ENCODE data around the gene C14orf39.

The C14orf39 gene, protein sequence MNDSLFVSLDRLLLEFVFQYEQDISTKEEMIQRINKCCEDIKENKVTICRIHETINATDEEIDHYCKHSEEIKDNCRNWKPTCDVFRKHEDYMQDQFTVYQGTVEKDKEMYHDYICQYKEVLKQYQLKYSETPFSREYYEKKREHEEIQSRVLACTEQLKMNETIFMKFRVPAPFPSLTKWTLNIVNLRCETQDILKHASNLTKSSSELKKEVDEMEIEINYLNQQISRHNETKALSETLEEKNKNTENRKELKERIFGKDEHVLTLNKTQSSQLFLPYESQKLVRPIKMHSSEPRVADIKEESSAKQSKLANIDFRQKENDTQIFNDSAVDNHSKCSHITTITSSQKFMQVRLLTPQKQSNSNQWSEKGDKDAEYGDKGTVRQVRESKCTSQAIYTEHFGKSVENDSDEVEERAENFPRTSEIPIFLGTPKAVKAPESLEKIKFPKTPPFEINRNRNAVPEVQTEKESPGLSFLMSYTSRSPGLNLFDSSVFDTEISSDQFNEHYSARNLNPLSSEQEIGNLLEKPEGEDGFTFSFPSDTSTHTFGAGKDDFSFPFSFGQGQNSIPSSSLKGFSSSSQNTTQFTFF

DNA sequence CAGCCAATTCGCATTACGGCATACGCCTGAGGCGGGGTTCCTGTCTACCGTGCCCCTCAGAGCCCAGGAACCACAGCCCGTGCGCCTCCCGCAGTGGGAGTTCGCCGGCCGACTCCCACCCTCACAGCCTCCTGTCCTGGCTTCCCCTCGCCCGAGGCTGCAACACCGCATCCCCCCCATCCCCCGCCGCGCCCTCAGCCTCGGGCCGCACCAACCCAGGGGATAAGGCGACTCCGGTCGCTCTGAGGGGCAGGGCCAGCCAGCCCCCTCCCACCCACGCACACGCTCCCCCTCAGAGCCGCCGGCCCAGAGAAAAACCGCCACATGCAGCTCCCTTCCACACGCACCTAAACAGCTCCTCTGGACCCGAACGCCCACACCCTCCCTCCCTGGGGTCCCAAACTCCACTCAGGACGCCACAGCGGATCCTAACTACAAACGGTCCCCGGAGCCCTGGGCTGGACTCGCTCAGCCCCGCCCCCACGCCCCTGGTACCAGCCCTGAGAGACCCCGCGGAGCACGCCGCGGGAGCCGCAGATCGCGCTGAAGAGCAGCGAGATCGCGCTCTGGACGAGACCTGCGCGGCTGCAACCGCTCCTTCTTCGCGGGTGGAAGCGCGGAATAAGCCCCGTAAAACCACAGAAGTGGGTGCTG is at the start of gene C14orf39:
Gene C14orf39 (minus strand): TSS at position 466 of the 654 bp plus-strand sequence. CDS start 985 bp downstream, outside the sequence.
- DNase-seq: no peak

DNA sequence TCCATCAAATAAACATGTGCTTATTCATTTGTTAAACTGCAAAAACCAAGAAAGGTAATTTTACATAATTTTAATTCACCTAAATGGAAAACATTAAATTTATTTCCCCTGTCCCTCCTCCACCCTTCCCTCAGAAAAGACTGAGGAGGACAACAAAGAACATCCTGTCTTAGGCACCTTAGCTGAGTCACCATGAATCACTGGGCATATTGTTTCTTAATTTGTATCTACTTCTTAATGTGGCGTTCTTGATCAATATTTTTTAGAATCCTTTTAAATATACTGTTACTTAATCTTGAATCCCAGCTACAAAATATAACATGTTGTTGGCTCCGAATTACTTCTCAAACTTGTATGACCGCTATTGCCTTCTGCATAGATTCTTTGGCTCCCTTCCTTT is 46.6 kb upstream of the C14orf39 start:
- DNase-seq: no peak

DNA sequence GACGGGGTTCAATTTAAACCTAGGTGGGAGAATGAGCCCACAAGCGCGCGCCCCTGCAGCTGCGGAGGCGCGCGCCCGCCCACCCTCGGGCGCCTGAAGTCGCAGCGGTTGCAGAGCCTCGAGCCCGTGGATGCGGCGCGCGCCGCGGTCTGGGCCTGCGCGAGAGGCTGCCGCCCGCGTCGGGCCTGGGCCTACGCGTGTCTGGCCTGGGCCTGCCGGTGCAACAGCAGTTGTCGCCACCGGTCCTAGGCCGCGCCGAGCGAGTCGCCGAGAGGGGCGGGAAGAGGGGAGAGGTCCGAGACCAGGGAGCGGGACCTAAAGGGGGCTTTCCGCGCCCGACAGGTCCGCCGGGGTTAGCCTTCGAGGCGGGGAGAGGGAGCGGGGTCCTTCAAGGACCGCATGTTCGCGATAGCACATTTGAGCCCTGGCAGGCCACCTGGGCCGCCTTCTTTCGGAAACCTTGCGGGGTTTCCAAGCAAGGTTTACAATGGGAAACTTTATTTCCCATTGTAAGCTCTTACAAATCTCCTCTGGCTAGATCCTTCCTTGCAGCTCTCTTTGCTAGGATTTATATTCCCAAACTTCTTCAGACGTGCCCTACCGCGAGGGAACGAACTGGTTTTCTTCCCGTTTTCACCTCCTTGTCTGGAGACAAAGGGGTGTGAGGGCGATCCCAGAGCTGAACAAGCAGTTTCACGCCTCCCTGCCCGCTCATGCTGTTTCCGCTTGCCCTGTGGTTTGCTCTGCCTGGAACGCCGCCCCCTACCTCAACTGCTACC is 29.8 kb upstream of the C14orf39 start:
- no peak for DNase-seq

DNA sequence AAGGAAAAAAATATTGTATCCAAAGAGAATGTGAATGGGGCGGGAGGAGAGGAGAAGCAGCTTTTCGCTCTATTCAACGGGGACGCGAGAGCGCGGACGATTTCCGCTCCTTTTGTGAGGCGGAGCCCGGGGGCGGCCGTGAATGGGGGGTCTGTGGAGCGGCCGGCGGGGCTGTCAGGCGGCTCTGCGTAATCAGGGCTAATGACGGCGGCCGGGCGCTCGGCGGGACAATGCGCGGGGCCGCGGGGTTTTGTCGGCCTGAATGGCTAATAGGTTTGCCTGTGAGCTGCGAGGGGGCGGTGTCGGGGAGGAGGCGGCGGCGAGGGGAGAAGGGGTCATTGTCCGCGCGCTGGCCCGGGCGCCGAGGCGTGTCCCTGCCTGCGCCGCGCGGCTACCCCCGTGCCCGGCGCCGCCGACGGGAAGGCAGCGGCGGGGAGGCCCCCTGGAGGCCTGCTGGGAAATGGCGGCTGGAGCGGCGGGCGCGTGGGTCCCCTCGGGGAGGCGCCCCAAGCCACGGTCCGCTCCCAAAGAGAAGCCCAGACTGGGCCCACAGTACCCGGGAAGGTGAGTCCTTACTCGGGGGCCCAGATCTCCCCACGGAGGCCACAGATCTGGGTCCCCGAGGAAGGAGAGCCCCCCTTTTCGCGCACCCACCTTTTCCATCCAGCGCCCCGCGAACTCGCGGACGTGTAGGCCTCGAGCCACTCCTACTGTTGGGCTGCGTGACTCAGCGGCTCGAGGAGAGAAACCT is 29.1 kb upstream of the C14orf39 start:
- DNase-seq: no peak

DNA sequence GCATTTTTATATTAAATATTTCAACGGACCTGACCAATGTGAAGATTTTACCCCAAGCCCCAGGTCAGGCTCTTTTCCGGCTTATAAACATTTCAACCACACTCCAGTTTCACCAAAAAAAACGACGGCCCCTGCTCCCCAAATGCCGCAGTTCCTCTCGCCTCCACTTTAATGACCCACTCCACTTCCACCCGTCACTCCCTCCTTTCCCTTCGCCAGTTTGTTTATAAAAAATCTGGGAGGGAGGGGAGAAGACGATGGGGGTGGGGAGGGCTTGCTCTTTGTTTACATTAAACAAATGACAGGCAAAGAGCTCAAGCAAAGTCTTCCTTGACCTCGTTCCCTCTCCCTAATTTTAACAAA is 28.5 kb upstream of the C14orf39 start:
- DNase-seq: no peak

DNA sequence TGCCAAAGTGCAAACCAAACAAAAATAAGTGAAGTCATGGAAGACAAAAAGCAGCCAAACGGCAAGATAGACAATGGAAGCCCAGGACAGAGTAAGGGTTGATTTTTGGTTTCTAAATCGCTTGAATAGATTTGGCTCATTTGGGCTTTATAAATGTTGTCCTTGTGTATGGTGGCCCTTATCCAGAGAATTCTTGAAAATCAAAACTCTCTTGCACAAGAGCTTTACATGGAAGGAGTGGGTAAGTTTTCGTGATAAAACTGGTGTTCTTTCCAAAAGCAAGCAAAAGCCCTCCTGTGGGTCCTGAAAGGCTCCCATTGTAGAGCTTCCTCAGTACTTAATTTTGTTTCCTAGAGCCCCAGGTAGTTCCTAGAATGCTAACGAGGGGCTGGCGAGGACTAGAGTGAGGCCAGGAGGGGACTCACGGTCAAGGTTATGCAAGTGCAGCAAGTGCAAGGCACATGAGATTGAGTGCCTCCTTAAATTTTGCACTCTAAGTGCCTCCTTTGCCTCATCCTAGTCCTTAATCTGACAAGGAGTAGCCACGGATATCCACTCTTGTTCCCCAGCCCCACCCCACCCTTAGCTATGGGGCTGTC is 27.2 kb upstream of the C14orf39 start:
- no peak for DNase-seq

DNA sequence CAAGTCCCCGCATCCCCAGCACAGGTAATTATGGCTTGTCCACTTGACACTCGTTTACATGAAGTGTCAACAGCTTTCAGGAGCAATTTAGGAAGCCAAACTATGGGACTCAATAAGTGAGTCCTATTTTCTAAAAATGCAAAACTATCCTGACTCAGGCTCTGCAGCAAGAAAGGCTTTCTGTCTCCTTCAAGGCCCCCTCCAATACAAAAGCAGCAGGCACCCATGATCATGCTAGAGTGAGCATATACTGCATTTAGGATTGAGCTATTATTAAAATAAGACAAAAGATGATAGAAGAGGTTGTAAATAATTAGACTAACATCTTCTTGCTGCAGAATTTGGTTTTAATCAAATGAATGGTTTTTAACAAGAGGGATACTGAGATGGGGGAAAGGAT is 26.3 kb upstream of the C14orf39 start:
- no peak for DNase-seq

DNA sequence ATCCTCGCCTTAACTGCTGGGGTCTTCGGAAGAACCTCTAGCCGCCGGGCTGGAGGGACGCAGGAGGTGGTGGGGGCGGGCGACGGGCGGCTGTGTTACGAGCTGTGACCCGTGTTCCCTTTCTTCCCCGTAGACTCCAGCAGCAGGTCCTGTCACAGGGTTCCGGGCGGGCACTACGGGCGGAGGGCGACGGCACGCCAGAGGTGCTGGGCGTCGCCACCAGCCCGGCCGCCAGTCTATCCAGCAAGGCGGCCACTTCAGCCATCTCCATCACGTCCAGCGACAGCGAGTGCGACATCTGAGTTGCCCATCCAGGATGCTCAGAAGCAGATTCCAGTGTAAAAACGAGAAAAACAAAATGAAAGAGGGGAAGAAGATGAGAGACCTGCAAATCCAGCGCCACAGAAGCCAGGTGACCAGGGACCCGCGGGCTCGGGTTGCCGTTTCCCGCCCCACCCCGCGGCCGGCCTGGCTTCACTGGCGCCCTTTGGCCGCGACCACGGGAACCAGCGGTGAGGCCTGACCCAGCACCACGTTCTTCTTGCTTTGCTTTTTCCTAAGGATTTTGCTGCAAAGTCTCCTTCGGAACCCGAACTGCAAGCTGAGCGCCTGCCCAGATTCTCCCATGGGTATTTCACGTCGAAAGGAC is 25.2 kb upstream of the C14orf39 start:
- DNase-seq: no peak

DNA sequence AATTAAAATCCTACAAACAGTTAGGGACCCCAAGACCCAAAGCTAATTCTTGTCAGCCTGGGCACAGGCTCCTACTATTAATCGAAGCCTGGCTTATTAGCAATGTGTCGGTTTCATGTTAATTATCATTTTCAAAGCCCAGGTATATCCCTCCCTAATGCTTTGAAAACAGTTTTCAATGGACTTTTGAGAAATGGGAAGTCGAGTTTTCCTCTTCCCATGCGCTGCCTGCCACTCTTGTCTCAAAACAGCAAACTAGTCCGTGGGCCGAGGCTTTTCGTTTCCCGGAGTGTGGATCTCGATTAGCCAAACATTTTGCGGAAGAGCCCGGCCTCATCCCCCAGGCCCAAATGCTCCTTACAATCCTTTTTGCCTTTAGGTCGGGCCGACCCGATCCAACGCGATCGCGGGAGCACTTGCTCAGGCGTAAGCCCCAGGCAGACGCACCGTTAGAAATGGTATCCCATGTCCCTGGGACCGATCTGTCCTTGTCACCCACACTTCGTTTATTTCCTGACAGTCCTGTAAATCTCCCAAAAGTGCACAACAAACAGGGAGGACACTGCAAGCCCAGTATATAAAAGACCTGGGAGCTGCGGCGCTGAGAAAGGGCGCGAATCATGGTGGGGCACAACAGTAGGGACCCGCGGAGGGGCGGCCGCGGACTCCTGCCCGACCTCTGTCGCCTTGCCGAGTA is 24.5 kb upstream of the C14orf39 start:
- DNase-seq: no peak

DNA sequence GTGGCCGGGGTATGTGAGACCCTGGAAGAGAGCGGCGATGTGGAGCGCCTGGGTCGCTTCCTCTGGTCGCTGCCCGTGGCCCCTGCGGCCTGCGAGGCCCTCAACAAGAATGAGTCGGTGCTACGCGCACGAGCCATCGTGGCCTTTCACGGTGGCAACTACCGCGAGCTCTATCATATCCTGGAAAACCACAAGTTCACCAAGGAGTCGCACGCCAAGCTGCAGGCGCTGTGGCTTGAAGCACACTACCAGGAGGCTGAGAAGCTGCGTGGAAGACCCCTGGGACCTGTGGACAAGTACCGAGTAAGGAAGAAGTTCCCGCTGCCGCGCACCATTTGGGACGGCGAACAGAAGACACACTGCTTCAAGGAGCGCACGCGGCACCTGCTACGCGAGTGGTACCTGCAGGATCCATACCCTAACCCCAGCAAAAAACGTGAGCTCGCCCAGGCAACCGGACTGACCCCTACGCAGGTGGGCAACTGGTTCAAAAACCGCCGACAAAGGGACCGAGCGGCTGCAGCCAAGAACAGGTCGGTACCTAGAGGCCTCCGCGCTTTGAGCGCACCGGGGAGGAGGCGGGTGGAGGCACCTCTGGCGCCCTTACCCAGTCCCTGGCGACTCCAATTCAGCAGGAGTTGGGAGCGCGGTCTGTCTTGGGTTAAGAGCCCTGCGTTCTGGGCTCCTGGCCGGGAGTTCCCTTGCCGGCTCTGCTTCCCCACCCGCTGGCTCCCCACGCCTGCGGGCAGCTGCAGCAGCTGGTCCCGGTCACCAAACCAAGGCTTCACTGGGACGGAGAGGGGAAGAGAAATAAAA is 23.8 kb upstream of the C14orf39 start:
- no peak for DNase-seq

DNA sequence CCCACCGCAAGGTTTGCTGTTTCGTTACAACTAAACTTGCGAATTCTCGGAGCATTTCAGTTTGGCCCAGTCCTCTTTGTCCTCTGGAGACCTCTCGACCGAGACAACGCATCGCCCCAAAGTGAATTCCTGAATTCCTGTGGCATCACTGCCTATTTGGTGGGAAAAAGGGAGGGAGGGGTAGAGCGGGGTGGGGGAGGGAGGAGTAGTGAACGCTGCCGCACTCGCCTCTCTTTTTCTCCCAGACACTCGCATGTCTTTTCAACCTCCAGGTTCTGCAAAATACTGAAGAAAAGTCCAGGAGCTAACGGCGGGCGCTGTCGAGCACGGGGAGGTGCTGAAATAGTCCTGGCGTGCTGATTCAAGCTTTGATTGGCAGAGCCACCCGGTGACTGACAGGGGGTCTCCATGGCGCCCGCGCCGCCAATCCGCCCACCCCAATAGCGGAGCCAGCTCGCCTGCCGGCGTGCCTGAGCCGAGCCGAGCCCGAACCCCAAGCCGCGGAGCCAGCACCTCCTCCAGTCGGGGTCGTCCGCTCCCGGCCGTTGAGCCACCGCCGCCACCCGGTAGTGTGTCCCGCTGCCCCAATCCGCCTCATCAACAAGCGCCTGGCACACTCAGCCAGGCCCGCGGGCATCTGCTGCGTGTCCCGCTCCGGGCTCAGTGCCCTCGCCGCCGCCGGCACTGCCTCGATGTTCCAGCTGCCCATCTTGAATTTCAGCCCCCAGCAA is 23.0 kb upstream of the C14orf39 start, which contains the start of gene SIX6:
Gene SIX6 (plus strand): TSS at position 440 of the 731 bp plus-strand sequence. CDS start 253 bp downstream, at position 693.
- no peak for DNase-seq

DNA sequence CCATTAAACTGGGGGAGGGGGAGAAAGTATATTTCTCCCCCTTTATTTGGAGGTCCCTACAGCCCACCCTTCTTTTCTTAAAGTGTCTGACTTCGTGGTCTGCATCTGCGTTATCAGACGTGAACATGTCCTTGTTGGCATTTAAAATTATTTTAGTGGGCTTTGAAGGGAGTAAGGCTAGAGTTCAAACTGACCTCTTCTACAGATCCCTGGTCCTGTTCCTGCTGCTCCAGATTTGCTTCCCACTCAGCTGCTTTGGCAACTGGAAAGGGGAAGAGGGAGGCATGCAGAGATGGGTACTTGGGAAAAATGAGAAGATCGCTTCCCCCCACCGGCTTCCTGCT is 22.5 kb upstream of the C14orf39 start:
- no peak for DNase-seq

DNA sequence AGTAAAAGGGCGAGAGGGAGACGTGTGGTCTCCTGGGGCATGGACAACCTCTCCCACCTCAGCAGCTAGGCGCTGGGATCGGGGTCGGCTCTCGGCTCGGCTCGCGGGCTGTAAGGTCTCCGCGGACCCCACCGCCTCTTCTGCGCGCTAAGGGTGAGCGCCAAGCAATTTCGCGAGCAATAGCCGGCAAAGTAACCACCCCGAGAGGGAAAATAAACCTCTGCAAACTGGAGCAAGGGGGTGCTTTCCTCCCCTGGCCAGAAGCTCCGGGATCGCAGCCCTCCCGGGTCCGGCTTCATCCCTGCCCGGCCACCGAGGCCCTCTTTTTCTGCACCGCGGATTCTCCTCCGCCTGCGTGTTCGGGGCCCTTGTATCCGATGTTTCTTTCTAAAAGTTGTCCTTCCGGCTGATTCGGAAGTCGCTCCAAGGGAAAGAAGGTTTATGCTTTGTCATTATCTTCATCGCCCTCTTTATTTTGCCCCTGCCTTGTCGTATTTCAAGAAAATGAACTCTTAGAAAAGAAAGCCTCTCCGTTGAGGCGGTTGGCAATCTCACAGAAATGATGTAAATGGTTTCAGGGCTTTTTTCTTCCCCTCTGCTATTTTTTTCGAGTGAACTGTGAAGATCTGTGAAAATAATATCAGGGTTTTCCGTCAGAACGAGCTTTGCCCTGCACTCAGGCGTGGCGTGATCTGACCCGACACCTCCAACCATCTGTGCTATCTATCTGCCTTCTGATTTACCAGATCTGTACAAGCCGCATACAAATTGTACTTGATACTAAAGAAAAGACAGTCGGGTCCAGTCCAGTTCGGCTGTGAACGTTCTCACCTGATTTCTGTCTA is 21.3 kb upstream of the C14orf39 start:
- no peak for DNase-seq

DNA sequence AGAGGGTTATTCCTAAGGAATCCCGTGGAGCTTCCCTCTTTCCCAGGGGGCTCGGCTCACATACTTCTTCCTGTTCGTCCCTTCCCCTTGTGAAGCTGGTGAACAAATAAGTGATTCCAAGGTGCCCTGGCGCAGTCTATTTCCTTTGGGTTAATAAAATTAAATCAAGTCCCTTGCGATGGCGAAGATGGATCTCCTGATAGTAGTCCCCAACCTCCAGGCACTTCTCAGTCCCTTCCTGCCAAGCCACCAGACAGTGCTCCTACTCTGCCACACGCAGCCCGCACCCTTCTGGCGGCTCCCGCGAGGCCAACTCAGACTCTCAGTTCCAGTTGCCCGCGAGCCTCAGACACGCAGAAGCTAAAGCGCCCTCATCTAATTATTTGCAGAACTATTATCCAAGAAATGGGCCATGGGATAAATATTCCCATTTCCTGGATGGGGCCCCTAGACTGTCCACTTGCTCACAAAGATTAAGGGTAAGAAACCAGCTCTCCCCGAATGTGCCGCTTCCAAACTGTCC is 20.7 kb upstream of the C14orf39 start:
- no peak for DNase-seq

DNA sequence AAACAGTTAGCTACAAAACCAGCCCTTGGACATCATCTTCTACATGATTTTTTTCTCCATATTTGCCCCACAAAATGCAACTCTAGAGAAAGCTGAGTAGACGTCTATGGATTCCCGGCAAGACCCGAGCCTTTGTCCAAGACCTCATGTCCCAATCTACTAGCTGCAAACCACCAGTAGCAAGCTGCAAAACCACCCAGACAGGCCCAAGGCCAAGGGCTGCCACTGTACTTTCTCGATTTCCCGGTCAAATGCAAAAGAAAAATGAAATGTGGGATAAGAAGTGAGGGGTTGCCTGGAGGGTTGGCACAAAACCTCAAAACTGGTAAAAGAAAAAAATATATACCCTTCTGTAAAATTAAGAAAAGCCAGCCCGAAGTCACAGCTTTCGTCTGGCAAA is 20.1 kb upstream of the C14orf39 start:
- DNase-seq: no peak

DNA sequence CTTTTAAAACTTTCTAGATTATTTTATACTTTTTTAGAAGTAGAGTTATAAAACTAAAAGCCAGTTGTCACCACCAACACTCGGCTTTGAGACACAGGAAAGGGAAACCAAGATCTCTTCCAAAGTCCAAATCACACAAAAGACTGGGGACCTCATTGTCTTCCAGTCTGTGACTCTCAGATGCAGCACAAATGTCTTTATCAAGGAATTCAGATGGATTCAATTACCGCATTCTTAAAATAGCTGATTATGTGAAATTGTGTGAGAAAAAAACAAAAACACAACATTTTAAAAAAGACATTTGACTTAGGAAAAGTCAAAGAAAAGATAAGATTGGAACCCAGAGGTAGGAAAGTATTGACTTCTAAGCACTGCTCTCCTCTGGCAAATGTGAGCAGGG is 19.6 kb upstream of the C14orf39 start:
- DNase-seq: no peak

DNA sequence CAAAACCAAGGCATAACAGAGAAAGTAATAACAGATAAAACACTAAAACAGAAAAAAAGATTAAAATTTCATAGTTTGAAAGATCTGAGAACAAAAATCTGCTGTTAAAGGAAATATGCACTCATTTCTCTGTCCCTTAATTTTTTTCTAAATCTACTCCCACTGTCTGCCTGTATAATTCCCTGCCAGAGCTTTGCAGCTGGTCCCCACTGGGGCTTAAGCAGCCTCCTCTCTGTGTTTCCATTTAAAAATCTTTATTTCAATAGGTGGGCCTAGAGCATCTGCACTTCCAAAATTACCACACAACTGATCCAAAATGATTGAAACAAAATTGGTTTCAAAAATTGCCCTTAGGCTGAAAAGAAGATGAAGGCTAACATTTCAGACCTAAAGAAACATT is 16.7 kb upstream of the C14orf39 start:
- DNase-seq: no peak

DNA sequence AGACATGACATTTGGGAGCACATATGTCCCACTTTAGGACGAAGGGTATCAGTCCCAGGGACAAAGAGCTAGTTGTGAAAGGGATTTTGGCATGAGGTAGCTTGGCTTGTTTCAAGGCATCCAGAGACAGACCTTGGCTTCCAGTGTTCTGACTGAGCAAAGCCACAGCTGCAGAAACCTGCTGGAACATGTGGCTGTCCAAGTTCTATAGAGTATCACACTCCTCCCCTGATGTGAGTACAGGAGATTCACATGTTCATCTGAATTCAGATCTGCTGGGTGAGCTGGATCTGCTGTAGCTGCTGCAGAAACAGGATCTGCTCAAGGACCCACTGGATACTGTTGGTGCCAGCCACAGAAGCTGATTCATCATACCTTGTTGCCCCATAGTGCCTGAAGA is 10.1 kb upstream of the C14orf39 start:
- DNase-seq: no peak
